ENCODE data around the gene TMEM147. TPM values are rescaled to one million over a fixed set of nuclear protein-coding genes. Genes with fewer than 3 reads are reported as not detected.

Gene TMEM147
- polyA plus RNA-seq (ENCODE audit: insufficient read length in 3 of 3), result 10 to 100 TPM; 84.1 to 99.1 (median 92.9) TPM

DNA sequence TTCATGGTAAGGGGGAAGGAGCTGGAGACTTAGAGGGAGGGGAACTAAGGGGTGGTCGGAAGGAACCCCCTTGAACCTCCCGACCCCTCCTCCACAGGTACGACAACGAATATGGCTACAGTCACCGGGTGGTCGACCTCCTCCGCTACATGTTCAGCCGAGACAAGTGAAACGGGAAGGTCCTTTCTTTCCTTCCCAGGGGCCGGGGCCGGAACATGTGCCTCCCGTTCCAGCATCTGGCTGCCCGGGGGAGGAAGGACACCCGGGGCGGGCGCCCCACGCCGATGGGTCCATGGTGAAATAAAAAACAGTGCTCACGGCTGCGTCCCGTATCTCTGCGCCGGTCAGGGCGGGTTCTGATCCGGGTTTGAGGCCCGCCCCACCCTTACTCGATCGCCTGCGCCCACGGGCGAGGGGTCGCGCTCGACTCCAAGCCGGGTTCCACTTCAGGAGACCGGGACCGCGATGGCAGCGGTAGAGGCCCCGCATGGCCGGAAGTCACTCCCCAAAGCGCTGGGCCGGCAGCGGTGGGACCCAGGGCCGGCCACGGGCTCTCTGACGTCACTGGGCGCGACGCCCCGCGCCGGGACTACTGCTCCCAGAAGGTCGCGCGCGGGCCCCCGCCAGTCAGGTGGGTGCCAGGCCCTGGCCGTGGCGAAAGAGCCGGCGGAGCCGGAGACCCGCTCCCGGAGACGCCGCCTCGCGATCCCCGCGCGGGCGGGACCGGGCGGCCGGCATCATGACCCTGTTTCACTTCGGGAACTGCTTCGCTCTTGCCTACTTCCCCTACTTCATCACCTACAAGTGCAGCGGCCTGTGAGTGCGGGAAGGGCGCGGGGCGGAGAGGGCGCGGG, at the start of gene TMEM147:
TMEM147 (plus strand) TSS at position 626 of the 854 bp plus-strand sequence; CDS start at position 740, 114 bp downstream.
- DNase-seq (ENCODE audit: low read depth in 3 of 3, low spot score in 2 of 3), result peak; percentile 72 to 79 (median 76)

DNA sequence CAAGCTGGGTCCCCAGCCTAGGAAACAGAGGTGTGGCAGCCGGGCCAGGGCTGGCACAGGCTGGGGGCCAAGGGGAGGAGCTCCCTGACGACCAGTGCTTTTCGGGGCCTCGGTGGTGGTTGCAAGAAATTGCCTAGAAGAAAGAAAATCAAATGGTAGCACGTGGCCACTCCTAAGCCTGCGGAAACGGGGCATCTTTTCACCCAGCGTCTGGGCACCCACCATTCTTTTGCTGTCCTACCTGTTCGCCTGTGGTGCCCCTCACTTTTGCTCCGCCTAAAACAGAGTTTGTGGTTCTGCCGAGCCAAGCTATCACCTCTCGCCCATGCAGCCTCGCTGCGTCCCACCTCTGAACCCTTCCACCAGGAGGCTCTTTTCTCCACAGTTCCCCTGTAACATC, 48.0 kb upstream of the TMEM147 start:
- DNase-seq (ENCODE audit: low read depth in 3 of 3, low spot score in 2 of 3), result no peak

DNA sequence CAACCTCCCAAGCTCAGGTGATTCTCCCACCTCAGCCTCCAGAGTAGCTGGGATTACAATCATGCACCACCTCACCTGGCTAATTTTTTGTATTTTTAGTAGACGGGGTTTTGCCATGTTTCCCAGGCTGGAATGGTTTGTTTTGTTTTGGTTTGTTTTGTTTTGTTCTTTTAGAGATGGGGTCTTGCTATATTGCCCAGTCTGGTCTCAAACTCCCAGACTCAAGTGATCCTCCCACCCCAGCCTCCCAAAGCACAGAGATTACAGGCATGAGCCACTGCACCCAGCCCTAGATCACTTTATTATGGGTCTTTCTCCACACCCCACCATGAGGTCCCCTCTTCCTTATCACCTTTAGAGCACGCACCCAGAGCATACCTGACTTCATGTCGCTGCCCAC, 47.2 kb upstream of the TMEM147 start:
- no peak for DNase-seq (ENCODE audit: low read depth in 3 of 3, low spot score in 2 of 3)

- DNase-seq (ENCODE audit: low read depth in 3 of 3, low spot score in 2 of 3), result no peak
These were observed 46.4 kb upstream of the TMEM147 start for GRCh38 chr19:35498984-35499527.

DNA sequence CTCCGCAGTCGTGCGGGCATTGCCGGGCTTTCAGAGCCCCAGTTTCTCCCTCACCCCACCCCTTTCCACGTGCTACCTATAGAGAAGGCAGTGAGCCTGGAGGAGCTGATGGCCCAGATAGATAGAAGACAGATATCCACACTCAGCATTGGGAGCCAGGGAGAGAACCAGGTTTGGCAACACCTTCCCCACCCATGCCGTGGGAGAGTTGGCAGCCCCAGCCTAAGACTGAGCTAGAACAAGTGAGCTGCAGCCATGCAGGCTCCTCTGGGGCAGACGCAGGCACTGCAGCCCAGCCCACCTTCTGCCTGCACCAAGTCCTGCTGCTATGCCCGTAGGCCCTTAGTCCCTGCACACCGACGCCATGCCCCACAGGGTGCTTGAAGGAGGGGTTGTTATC, 44.8 kb upstream of the TMEM147 start:
- DNase-seq (ENCODE audit: low read depth in 3 of 3, low spot score in 2 of 3), result no peak

DNA sequence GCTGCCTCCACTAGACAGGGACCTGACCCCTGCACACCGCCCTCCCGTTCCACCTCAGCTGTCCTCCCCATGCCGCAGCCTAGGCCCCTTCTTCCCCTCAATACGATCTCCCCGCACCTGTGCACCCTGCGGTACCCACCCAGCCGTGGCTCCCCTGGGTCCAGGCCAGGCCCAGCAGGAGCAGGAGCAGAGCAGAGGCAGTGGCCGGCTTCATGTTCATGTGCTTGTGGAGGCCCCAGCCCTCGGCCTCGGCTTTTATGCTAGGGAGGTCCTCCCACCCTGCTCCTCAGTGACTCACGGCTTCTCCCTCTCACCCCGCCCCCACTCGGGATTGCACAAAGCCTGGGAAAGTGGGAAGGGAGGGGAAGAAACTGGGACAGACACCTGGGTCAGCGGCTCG, 43.7 kb upstream of the TMEM147 start:
- DNase-seq (ENCODE audit: low read depth in 3 of 3, low spot score in 2 of 3), result no peak

- no peak for DNase-seq (ENCODE audit: low read depth in 3 of 3, low spot score in 2 of 3)
These were observed 42.7 kb upstream of the TMEM147 start for GRCh38 chr19:35502751-35503150.

DNA sequence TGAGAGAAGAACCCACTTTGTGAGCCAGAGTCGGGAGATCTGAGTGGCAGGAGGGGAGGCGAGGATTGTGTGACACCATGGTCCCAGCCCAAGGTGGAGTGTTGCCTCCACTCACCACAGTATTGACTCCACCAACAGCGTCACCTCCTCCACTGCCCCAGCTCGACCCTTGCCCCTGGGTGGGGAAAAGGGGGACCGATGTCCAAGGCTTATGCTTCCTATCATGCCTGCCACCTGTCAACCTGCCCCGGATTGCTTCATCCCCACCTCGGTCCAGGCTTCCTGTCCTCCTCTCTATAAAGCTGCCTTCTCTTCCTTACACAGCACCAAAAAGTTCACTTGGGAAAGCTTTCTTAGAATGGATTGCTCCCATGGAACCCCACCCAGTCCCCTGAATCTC, 39.4 kb upstream of the TMEM147 start:
- no peak for DNase-seq (ENCODE audit: low read depth in 3 of 3, low spot score in 2 of 3)

- DNase-seq (ENCODE audit: low read depth in 3 of 3, low spot score in 2 of 3), result no peak
These were observed 37.9 kb upstream of the TMEM147 start for GRCh38 chr19:35507561-35507960.

DNA sequence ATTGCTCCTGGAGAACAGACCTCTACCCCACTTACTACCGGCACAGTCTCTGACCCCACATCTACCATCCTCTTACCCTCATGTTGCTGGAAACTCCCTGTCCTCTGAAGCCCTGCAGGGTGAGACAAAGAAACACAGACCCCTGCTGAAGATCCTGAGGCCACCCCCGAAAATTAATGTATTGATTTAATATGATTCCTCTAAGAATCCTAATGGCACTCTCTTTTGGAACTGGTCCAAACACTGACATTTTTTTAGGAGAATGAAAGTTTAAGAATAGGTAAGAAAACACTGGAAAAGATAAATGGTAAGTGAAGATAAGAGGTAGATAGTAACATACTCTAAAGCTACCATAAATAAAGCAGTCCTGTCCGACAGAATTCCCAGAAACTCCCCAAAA, 37.3 kb upstream of the TMEM147 start:
- no peak for DNase-seq (ENCODE audit: low read depth in 3 of 3, low spot score in 2 of 3)

DNA sequence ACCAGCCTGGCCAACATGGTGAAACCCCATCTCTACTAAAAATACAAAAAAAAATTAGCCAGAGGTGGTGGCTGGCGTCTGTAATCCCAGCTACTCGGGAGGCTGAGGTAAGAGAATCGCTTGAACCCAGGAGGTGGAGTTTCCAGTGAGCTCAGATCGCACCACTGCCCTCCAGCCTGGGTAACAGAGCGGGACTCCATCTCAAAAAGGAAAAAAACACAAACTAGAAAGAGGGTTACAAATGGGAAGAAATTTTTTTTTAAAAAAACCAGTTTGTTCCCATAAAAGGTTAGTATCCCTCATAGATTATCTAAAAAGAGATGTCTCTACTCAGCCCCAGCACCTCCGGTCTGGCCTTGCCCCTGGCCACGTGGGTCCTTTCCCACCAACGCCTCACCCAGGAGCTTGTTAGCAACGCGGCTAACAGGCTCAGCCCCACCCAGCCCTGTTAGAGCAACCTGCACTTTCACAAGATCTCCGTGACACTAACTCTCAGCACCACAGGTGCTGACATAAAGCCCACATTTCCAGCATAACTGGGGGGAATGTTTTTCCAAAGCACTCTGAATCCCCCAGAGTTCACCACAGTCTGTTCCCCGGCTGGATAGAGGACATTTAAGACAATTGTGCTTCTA, 36.3 kb upstream of the TMEM147 start:
- DNase-seq (ENCODE audit: low read depth in 3 of 3, low spot score in 2 of 3), result peak in 2 of 3 donors; percentile 18 to 29

- peak; percentile 73 to 85 (median 75) for DNase-seq (ENCODE audit: low read depth in 3 of 3, low spot score in 2 of 3)
These were observed 35.4 kb upstream of the TMEM147 start for GRCh38 chr19:35509861-35510625.

- DNase-seq (ENCODE audit: low read depth in 3 of 3, low spot score in 2 of 3), result no peak
These were observed 34.8 kb upstream of the TMEM147 start for GRCh38 chr19:35510626-35510964.

DNA sequence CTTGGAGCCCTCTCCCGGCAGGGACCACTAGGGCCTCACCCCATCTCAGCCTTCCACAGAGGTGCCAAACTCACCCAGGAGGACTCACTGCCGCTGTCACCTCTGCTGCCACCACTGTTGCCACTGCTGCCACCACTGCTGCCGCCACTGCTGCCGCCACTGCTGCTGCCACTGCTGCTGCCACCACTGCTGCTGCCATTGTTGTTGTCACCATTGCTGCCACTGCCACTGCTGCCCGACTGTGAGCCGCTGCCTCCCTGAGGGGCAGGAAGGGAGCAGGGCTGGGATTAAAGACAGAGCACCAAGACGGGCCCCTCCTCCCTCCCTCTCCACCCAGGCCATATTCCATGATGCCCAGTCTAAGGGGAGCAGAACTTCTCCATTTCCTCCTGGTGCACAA, 34.1 kb upstream of the TMEM147 start:
- DNase-seq (ENCODE audit: low read depth in 3 of 3, low spot score in 2 of 3), result no peak

- no peak for DNase-seq (ENCODE audit: low read depth in 3 of 3, low spot score in 2 of 3)
These were observed 32.4 kb upstream of the TMEM147 start for GRCh38 chr19:35512831-35513627.

DNA sequence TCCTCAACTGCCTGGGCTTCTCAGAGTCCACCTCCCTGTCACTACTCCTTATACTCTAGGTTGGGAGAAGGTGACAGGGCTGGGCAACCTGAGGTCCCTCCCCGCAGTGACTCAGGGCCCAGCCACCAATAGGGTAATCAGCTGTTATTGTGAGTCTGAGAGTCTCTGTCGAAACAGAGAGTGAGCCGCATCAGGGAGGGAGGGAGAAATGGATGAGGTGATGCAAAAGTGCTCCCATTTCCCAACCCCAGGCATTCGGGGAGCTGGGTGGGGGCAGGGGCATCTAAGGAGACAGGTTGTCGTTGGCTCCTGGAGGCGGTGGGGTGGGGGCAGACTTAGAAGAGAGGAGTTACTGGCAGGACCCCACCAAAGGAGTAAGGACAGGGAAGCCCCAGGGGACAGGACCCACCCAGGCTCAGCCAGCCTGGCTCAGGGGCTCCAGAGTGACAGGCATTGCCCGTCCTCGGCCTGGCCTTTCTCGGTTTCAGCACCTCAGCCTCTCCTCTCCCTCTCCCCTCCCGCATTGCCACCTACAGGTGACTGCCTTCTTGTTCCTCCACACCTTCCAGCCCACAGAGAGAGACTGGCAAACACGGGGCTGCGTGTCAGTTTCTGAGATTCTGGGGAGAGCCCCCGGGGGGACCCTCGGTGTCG, 31.7 kb upstream of the TMEM147 start, which contains the start of gene DMKN:
DMKN (minus strand) TSS at position 22 of the 654 bp plus-strand sequence. CDS start 174 bp downstream, outside the sequence.
- no peak for DNase-seq (ENCODE audit: low read depth in 3 of 3, low spot score in 2 of 3)

- no peak for DNase-seq (ENCODE audit: low read depth in 3 of 3, low spot score in 2 of 3)
These were observed 31.1 kb upstream of the TMEM147 start for GRCh38 chr19:35514282-35514809.

- no peak for DNase-seq (ENCODE audit: low read depth in 3 of 3, low spot score in 2 of 3)
These were observed 29.1 kb upstream of the TMEM147 start for GRCh38 chr19:35516310-35516709.

DNA sequence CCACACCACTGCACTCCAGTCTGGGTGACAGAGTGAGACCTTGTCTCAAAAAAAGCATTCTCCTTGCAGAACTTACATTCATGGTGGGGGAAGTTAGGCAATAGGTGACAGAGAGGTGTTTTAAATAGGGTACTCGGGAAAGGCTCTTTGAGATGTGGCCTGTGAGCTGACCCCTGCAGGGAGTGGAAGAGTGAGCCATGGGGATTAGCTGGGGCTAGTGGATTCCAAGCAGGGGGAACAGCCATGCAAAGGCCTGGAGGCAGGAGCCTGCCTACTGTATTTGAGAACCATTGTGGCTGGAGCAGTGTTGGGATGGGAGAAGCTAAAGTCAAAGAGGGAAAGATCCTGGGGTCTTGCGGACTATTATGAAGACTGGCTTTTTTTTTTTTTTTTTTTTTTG, 28.1 kb upstream of the TMEM147 start:
- no peak for DNase-seq (ENCODE audit: low read depth in 3 of 3, low spot score in 2 of 3)
